Activated CD4-positive, alpha-beta T cell treated with anti-CD3 and anti-CD28 coated beads for 24 hours (primary cell): ENCODE data around the gene PCGF5.
"Not testable (repeated sequence)": the region's sequence is repeated elsewhere in the genome, so short reads cannot be mapped to it uniquely, and the experiment has no call there.

ENCODE experiments used
- DNase-seq, 2 donors: peaks; one replicate each; pipeline ENCODE4 v3.0.0-alpha.2; 2020; ENCODE audit warnings: low read depth in 2 of 2

The PCGF5 gene

GRCh38 chr10:91220194-91220953 lies at the start of gene PCGF5:
TSS of gene PCGF5 (plus strand) at chr10:91220663. CDS start at chr10:91222872, 2,209 bp downstream.
- DNase-seq = peak; percentile 82 to 83

DNA sequence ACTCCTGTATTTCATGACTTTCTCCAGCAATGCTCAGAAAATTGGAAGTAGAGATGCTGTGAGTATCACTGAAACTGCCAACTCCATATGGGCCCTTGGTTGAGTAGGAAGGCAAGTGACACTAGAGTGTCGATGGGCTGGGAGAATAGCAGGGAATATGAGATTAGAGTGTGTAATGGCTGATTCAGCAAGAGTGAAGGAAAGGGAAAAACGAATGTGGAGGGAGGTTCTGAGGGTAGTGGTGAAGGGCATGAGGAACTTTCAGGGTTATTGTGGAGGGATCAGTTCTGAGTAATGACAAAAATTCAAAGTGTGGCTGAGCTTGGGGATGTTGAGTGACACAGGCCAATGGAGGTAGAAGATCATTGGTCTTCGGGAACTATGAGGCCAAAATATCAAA lies 49.0 kb upstream of the PCGF5 start:
- no peak for DNase-seq

- no peak for DNase-seq
Measured at GRCh38 chr10:91172348-91172747, 48.1 kb upstream of the PCGF5 start.

GRCh38 chr10:91185239-91185875 lies 35.1 kb upstream of the PCGF5 start:
- no peak for DNase-seq

GRCh38 chr10:91187156-91187555 lies 33.3 kb upstream of the PCGF5 start:
- DNase-seq = no peak

- not testable (repeated sequence) for DNase-seq
Measured at GRCh38 chr10:91188010-91188409, 32.5 kb upstream of the PCGF5 start.

GRCh38 chr10:91188889-91189288 lies 31.6 kb upstream of the PCGF5 start:
- no peak for DNase-seq

- no peak for DNase-seq
Measured at GRCh38 chr10:91190388-91190870, 30.0 kb upstream of the PCGF5 start.

GRCh38 chr10:91190876-91191583 lies 29.4 kb upstream of the PCGF5 start:
- DNase-seq = no peak

- no peak for DNase-seq
Measured at GRCh38 chr10:91191584-91191919, 28.9 kb upstream of the PCGF5 start.

GRCh38 chr10:91194497-91195179 lies 25.8 kb upstream of the PCGF5 start:
- peak in 1 of 2 donors; percentile 29 for DNase-seq

DNA sequence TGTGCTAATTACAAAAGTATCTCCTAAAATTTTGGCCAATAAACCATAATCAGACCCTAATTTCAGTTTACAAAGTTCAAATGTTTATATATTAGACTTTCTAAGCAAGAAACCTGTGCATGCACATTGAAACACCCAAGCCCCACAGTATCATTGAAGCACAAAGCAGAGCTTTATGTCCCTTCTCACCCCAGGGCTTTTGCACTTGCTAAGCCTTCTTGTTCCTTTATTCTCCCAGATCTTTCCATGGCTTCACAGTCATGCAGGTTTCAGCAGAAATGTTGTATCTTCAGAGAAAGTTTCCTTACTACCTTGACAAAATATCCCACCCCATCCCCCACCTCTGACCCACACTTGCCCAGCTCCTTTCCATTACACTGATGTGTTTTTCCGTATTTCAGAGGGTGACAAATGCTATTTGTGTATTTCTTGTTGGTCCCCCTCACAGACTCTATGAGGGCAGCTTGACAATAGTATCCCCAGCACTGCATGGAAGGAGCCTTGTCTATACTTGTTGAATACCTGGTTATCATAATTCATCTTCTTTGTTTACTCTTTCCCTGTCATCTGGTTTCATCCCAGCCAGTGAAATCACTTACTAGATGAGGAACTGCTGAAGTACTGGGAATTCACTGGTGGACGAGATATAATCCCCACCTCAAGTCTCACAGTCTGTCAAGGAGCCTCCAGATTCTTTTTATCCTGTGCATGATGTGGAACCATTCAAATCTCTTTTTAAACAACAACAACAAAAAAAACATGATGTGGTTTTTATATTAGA lies 24.0 kb upstream of the PCGF5 start:
- DNase-seq = no peak

GRCh38 chr10:91197127-91197526 lies 23.3 kb upstream of the PCGF5 start:
- no peak for DNase-seq

- DNase-seq = no peak
Measured at GRCh38 chr10:91198781-91199180, 21.7 kb upstream of the PCGF5 start.

- no peak for DNase-seq
Measured at GRCh38 chr10:91200314-91201212, 19.9 kb upstream of the PCGF5 start.

GRCh38 chr10:91201213-91201996 lies 19.1 kb upstream of the PCGF5 start:
- peak in 1 of 2 donors; percentile 28 for DNase-seq

- DNase-seq = no peak
Measured at GRCh38 chr10:91206427-91206826, 14.0 kb upstream of the PCGF5 start.

GRCh38 chr10:91206837-91207474 lies 13.5 kb upstream of the PCGF5 start:
- no peak for DNase-seq

- no peak for DNase-seq
Measured at GRCh38 chr10:91208642-91209041, 11.8 kb upstream of the PCGF5 start.
